Kidney epithelial cell (primary cell): Measurements from ENCODE around the gene OBSCN. TPM values are rescaled to one million over a fixed set of nuclear protein-coding genes. Genes with fewer than 3 reads are reported as not detected.

ENCODE experiments used
- DNase-seq: peaks from one replicate; pipeline ENCODE4 v3.0.0-alpha.2; 2010; ENCODE audit warnings: low read depth
- H3K27me3 ChIP-seq: 2 replicates; pipeline ENCODE4 v1.6.0; 2011; ENCODE audit warnings: low read length; ENCODE audit not compliant: control insufficient read depth, insufficient read depth
- H3K36me3 ChIP-seq: 2 replicates; pipeline ENCODE4 v1.5.1; 2011; ENCODE audit warnings: low read length; ENCODE audit not compliant: control insufficient read depth, insufficient read depth
- H3K4me3 ChIP-seq: 2 replicates; pipeline ENCODE4 v1.5.1; 2011; ENCODE audit warnings: low read depth, mild to moderate bottlenecking, control low read depth, low read length
- CTCF ChIP-seq: IDR thresholded peaks from 2 replicates; pipeline ENCODE4 v1.5.1; 2011; ENCODE audit warnings: mild to moderate bottlenecking, moderate library complexity, low read length, control low read depth, inconsistent platforms; ENCODE audit not compliant: insufficient read depth, poor library complexity, severe bottlenecking
- total RNA-seq: library from RNA; depleted of rRNA; stranded (reverse); fragments of >200 nt; gene quantifications from 2 replicates; pipeline ENCODE4 v1.2.3, GENCODE V29; 2015

Gene OBSCN
- total RNA-seq, 1 donor from 2014 or later, result 13.5 TPM

DNA sequence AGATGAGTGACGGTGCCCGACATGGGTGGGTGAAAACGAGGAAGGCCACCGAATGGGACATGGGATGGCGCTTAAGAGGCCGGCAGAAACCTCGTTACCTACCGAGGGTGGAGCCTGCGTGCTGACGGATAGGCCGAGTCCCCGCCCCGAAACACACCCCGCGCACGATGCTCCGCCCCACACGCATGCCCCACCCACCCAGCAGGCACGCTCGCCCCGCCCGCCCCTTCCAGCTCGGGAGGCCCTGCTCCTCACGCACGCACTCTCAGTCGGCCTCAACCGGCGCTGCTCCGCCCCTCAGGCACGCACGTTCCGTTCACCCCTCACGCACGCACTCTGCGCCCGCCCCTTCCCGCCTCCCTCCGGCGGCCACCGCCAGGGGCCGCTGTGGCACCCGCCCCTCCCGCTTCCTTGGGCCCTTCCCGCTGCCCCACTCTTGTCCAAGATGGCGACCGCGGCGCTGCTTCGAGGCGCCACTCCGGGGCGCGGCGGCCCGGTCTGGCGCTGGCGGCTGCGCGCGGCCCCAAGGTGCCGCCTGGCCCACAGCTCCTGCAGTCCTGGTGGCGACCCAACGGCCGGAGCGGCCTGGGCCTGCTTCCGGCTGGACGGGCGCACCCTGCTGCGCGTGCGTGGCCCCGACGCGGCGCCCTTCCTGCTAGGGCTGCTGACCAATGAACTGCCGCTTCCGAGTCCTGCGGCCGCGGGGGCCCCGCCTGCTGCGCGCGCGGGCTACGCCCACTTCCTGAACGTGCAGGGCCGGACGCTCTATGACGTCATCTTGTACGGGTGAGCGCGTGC lies 42.3 kb upstream of the OBSCN start, which contains the start of gene IBA57:
Gene IBA57 (plus strand): TSS at position 433 of the 798 bp plus-strand sequence. CDS start 13 bp downstream, at position 446.
- H3K36me3 ChIP-seq, result no peaks in the 10 kb centered on the region
- peaks cover 4% of the 10 kb centered on the region for H3K27me3 ChIP-seq
- TF ChIP-seq CTCF, result peak; percentile 77
- peak within 1 kb of the TSS; percentile 68 for H3K4me3 ChIP-seq
- peak; percentile 85 for DNase-seq

GRCh38 chr1:228166170-228166936 lies 41.5 kb upstream of the OBSCN start:
- TF ChIP-seq CTCF, result peak; percentile 33
- peak; percentile 26 for DNase-seq
- Histone ChIP-seq H3K27me3 (peaks cover 4% of the 10 kb centered on the region), H3K36me3 (no peaks in the 10 kb centered on the region), H3K4me3 (peak overlapping the region; percentile 68)

DNA sequence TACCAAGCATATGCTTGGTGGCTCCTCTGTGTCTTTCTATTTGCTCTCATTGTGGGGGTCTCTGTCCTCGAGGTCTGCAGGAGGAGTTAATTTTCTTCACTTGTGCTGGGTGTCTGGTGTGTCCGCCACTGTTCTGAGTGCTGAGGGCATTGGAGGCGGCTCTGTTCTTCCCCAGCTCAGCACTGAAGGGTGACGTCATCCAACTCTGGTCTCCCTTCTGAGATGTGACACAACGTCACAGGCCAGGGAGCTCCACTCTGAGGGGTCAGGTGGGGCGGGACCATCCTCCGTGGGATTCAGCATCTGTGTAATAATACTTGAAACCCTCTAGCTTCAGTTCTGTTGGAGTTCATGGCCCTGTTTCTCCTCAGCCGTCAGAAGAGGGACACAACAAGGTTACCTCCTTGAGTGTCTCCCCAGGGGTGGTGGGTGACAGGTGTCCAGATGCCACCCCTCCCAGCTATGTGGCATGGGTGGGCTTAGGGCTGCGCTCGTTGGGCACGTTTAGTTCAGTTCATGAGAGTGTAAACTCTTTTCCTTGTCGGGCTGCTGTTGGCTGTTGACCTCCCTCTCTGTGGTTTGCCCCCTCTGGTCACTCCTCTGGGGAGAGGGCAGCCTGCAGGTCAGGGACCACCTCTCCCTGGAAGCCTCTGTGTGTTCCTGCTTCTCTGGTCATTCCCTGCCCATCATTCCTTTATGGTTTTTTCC lies 39.1 kb upstream of the OBSCN start:
- H3K27me3 ChIP-seq, result no peaks in the 10 kb centered on the region
- no peak overlapping the region for H3K4me3 ChIP-seq
- no peak for TF ChIP-seq CTCF

GRCh38 chr1:228169345-228169744 lies 38.5 kb upstream of the OBSCN start:
- no peak overlapping the region for H3K4me3 ChIP-seq
- TF ChIP-seq CTCF, result no peak
- H3K27me3 ChIP-seq, result no peaks in the 10 kb centered on the region
- no peaks in the 10 kb centered on the region for H3K36me3 ChIP-seq
- no peak for DNase-seq

More for the DNA sequence above, 39.1 kb upstream of the OBSCN start:
- H3K36me3 ChIP-seq, result no peaks in the 10 kb centered on the region
- DNase-seq, result no peak

DNA sequence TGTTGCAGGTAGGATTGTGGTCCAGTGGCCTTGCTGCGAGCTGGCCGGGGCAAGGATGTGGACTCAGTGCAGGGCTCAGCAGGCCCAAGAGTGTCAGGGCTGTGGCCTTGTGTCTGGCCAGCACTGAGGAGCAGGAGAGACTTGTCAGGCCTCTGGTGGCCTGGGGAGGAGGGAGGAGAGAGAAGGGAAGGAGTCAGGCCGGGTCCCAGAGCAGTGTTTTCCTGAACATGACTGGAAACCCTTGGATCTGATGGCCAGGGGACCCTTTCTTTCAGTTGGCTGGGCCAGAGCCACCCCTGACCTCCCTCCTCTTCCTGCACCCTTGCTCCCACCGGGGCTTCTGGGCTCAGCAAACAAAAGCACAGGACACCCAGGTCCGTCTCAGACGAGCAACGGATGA lies 37.2 kb upstream of the OBSCN start:
- DNase-seq, result no peak
- Histone ChIP-seq H3K27me3 (no peaks in the 10 kb centered on the region), H3K36me3 (no peaks in the 10 kb centered on the region), H3K4me3 (no peak overlapping the region)
- no peak for TF ChIP-seq CTCF
